Measurements from ENCODE around the gene RNF220. TPM values are rescaled to one million over a fixed set of nuclear protein-coding genes. Genes with fewer than 3 reads are reported as not detected.

Gene RNF220
- polyA plus RNA-seq, 2 donors: 32.7 to 47.8 TPM

DNA sequence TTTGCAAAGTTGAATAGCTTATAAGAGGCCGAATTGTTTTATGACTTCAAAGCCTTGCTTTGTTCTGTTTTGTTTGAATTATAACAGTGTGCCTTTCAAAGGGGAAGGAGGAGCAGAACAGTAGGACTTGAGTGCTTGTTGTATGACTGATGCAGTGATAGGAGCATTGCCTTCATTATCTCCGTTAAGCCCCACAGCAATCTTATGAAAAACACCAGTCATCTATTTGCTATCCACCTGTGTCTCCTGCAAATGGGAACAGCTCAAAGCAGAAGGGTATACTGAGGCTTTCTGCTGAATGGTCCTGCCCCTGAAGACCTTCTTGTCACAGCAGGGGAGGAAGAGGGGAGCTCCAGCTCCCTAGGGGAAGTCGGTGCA is 127.5 kb downstream of the RNF220 start:
- no peaks in the 10 kb centered on the region for H3K36me3 ChIP-seq (ENCODE audit: control insufficient read depth in 2 of 2, insufficient read depth in 2 of 2, low read length in 1 of 2)
- no peaks in the 10 kb centered on the region for H3K4me1 ChIP-seq (ENCODE audit: control insufficient read depth in 2 of 2, insufficient read depth in 2 of 2, low read length in 1 of 2)
- WGBS, 2 donors: 62% methylated on average over 3 of the region's 3 CpGs

DNA sequence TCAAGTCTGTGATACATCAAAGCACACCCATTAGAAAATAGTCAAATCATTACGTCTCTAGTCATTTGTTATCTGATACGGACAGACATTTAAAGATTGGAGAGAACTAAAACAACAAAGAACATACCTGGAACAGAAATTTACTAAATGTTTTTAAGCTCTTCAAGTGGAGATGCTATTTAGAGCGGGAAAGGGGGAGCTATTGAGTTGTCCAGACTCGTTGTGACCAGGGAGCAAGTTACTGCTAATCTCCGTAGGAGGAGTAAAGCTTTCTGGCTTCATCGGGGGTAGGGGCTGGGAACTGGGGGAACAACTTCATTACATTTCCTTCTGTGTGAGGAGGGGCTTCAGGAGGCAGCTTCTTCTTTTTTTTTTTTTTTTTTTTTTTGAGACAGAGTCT is 129.7 kb downstream of the RNF220 start:
- WGBS, 2 donors: 70 to 71% methylated on average over 6 of the region's 6 CpGs
- H3K4me1 ChIP-seq (ENCODE audit: control insufficient read depth in 2 of 2, insufficient read depth in 2 of 2, low read length in 1 of 2): no peaks in the 10 kb centered on the region
- no peaks in the 10 kb centered on the region for H3K27me3 ChIP-seq (ENCODE audit: control insufficient read depth in 1 of 2, insufficient read depth in 2 of 2, low read length in 2 of 2)
- H3K4me3 ChIP-seq (ENCODE audit: low read depth in 1 of 2, low read length in 2 of 2): no peak overlapping the region
- H3K27ac ChIP-seq (ENCODE audit: low read depth in 2 of 2, low read length in 1 of 2): no peak overlapping the region
- no peaks in the 10 kb centered on the region for H3K36me3 ChIP-seq (ENCODE audit: control insufficient read depth in 2 of 2, insufficient read depth in 2 of 2, low read length in 1 of 2)
- H3K9me3 ChIP-seq (ENCODE audit: control insufficient read depth in 2 of 2, insufficient read depth in 1 of 2, low read depth in 1 of 2, low read length in 1 of 2): no peaks in the 10 kb centered on the region

More for the DNA sequence above, 127.5 kb downstream of the RNF220 start:
- no peak overlapping the region for H3K4me3 ChIP-seq (ENCODE audit: low read depth in 1 of 2, low read length in 2 of 2)
- H3K27ac ChIP-seq (ENCODE audit: low read depth in 2 of 2, low read length in 1 of 2): no peak overlapping the region
- H3K27me3 ChIP-seq (ENCODE audit: control insufficient read depth in 1 of 2, insufficient read depth in 2 of 2, low read length in 2 of 2): no peaks in the 10 kb centered on the region
- H3K9me3 ChIP-seq (ENCODE audit: control insufficient read depth in 2 of 2, insufficient read depth in 1 of 2, low read depth in 1 of 2, low read length in 1 of 2): no peaks in the 10 kb centered on the region

DNA sequence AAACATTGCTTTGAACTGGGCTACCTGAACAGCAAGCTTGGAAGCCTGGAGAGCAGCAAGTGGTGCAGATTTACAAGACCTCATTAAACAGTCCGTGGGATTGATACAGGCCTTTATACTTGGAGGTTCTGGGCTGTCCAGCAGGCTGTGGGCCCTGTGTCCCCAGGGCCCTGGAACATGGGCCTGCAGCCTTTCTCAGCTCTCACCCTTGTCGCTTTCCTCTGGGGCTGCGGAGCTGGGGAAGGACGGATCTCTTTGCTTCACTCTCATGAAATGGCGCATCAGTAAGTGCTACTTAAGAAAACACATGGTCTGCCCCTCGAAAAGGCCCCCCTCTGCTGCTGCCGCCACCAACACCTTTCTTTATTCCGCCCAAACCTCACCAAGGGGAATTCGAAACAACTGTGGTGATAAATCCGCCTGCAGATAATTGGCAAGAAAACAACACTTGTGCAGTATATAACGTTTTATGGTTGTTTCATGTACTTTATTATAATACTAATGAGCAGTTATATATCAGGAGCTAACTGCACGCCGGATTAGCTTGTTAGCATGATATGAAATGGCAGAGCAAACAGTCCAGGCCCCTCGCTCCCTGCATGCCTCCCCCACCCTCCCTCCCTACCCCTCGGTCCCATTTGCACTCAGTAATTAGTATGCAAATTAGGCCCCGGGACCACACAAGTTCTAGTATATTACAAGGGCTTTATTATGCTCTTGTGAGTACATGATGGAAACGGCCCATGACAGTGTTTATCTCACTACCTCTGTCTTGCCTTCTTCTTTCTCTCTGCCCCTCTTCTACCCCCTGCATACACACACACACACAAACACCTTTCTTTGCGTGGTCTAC is 131.5 kb downstream of the RNF220 start:
- Histone ChIP-seq H3K27me3 (ENCODE audit: control insufficient read depth in 1 of 2, insufficient read depth in 2 of 2, low read length in 2 of 2) (no peaks in the 10 kb centered on the region), H3K36me3 (ENCODE audit: control insufficient read depth in 2 of 2, insufficient read depth in 2 of 2, low read length in 1 of 2) (no peaks in the 10 kb centered on the region), H3K4me3 (ENCODE audit: low read depth in 1 of 2, low read length in 2 of 2) (no peak overlapping the region), H3K9me3 (ENCODE audit: control insufficient read depth in 2 of 2, insufficient read depth in 1 of 2, low read depth in 1 of 2, low read length in 1 of 2) (no peaks in the 10 kb centered on the region), H3K4me1 (ENCODE audit: control insufficient read depth in 2 of 2, insufficient read depth in 2 of 2, low read length in 1 of 2) (no peaks in the 10 kb centered on the region), H3K27ac (ENCODE audit: low read depth in 2 of 2, low read length in 1 of 2) (no peak overlapping the region)
- WGBS, 2 donors: 80 to 82% methylated on average over 18 of the region's 18 CpGs

- Histone ChIP-seq H3K27ac (ENCODE audit: low read depth in 2 of 2, low read length in 1 of 2) (no peak overlapping the region), H3K4me3 (ENCODE audit: low read depth in 1 of 2, low read length in 2 of 2) (no peak overlapping the region), H3K9me3 (ENCODE audit: control insufficient read depth in 2 of 2, insufficient read depth in 1 of 2, low read depth in 1 of 2, low read length in 1 of 2) (no peaks in the 10 kb centered on the region), H3K4me1 (ENCODE audit: control insufficient read depth in 2 of 2, insufficient read depth in 2 of 2, low read length in 1 of 2) (no peaks in the 10 kb centered on the region), H3K27me3 (ENCODE audit: control insufficient read depth in 1 of 2, insufficient read depth in 2 of 2, low read length in 2 of 2) (no peaks in the 10 kb centered on the region), H3K36me3 (ENCODE audit: control insufficient read depth in 2 of 2, insufficient read depth in 2 of 2, low read length in 1 of 2) (no peaks in the 10 kb centered on the region)
- 88 to 90% methylated on average over 6 of the region's 6 CpGs for WGBS, 2 donors
Observed at GRCh38 chr1:44537538-44537937, 132.5 kb downstream of the RNF220 start.

DNA sequence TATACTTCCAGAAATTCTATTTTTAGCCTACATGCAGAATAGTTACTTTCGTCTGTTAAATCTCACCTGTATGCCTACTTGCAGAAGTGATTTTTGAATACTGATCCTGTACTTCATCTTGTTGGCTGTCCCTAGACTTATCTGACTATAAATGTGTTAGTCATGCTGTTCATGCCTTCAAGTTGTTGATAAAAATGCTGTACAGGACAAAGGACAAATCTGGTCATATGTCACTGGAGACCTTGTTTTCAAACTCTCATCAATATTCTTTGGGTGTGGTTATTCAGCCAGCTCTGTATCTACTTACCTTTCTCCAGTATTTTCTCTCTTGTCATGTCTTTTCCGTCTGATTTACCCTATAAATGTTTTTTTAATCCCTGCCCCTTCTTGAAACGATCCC is 132.9 kb downstream of the RNF220 start:
- Histone ChIP-seq H3K27ac (ENCODE audit: low read depth in 2 of 2, low read length in 1 of 2) (no peak overlapping the region), H3K9me3 (ENCODE audit: control insufficient read depth in 2 of 2, insufficient read depth in 1 of 2, low read depth in 1 of 2, low read length in 1 of 2) (no peaks in the 10 kb centered on the region), H3K4me1 (ENCODE audit: control insufficient read depth in 2 of 2, insufficient read depth in 2 of 2, low read length in 1 of 2) (no peaks in the 10 kb centered on the region), H3K27me3 (ENCODE audit: control insufficient read depth in 1 of 2, insufficient read depth in 2 of 2, low read length in 2 of 2) (no peaks in the 10 kb centered on the region), H3K36me3 (ENCODE audit: control insufficient read depth in 2 of 2, insufficient read depth in 2 of 2, low read length in 1 of 2) (no peaks in the 10 kb centered on the region), H3K4me3 (ENCODE audit: low read depth in 1 of 2, low read length in 2 of 2) (no peak overlapping the region)
- WGBS, 2 donors: 59 to 62% methylated on average over 3 of the region's 3 CpGs

DNA sequence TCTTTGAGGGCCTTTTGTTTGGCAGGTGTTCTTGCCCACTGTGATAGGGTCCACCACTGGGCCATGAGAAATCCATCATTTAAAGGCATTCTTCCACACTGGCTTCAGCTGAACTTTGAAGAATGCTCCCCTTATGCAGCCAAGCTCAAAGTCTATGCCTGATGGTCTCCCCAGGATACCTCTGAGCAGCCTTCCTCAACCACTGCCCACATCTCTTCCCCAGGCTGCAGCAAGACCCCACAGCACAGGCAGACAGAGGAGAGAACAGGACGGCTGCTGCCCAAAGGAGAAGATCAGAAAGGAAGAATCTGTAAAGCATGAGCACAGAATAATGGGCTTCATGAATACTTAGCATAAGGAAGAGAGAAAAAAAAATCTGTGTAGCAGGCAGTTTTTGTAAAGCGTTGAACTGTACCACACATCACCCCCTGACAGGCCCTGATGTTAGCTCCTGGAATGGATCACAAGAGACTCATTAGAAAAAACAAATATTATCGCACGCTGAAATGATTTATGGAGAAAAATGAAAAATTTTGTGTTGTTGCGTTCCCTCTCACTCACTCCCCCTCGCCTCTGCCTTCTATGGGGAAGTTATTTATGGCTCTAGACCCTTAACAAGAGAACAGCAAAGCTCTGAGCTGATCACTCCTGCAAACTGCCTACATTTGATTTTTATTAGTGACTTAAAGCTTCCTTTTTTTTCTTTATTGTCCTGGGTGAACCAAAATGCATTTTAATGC is 135.1 kb downstream of the RNF220 start:
- no peak overlapping the region for H3K4me3 ChIP-seq (ENCODE audit: low read depth in 1 of 2, low read length in 2 of 2)
- H3K27ac ChIP-seq (ENCODE audit: low read depth in 2 of 2, low read length in 1 of 2): no peak overlapping the region
- no peaks in the 10 kb centered on the region for H3K4me1 ChIP-seq (ENCODE audit: control insufficient read depth in 2 of 2, insufficient read depth in 2 of 2, low read length in 1 of 2)
- H3K36me3 ChIP-seq (ENCODE audit: control insufficient read depth in 2 of 2, insufficient read depth in 2 of 2, low read length in 1 of 2): no peaks in the 10 kb centered on the region
- WGBS, 2 donors: 76 to 80% methylated on average over 6 of the region's 6 CpGs
- no peaks in the 10 kb centered on the region for H3K9me3 ChIP-seq (ENCODE audit: control insufficient read depth in 2 of 2, insufficient read depth in 1 of 2, low read depth in 1 of 2, low read length in 1 of 2)
- H3K27me3 ChIP-seq (ENCODE audit: control insufficient read depth in 1 of 2, insufficient read depth in 2 of 2, low read length in 2 of 2): no peaks in the 10 kb centered on the region

- Histone ChIP-seq H3K4me3 (ENCODE audit: low read depth in 1 of 2, low read length in 2 of 2) (no peak overlapping the region), H3K4me1 (ENCODE audit: control insufficient read depth in 2 of 2, insufficient read depth in 2 of 2, low read length in 1 of 2) (no peaks in the 10 kb centered on the region), H3K27ac (ENCODE audit: low read depth in 2 of 2, low read length in 1 of 2) (no peak overlapping the region), H3K9me3 (ENCODE audit: control insufficient read depth in 2 of 2, insufficient read depth in 1 of 2, low read depth in 1 of 2, low read length in 1 of 2) (no peaks in the 10 kb centered on the region), H3K36me3 (ENCODE audit: control insufficient read depth in 2 of 2, insufficient read depth in 2 of 2, low read length in 1 of 2) (no peaks in the 10 kb centered on the region), H3K27me3 (ENCODE audit: control insufficient read depth in 1 of 2, insufficient read depth in 2 of 2, low read length in 2 of 2) (no peaks in the 10 kb centered on the region)
- WGBS, 2 donors: 60% methylated on average over 13 to 14 of the region's 14 CpGs
Observed at GRCh38 chr1:44542420-44543063, 137.5 kb downstream of the RNF220 start.

- WGBS, 2 donors: 41 to 45% methylated on average over 15 of the region's 15 CpGs
- H3K27me3 ChIP-seq (ENCODE audit: control insufficient read depth in 1 of 2, insufficient read depth in 2 of 2, low read length in 2 of 2): no peaks in the 10 kb centered on the region
Observed at GRCh38 chr1:44543064-44543744, 138.1 kb downstream of the RNF220 start.

GRCh38 chr1:44543786-44544185 is 138.7 kb downstream of the RNF220 start:
- H3K4me3 ChIP-seq (ENCODE audit: low read depth in 1 of 2, low read length in 2 of 2): no peak overlapping the region
- H3K27me3 ChIP-seq (ENCODE audit: control insufficient read depth in 1 of 2, insufficient read depth in 2 of 2, low read length in 2 of 2): no peaks in the 10 kb centered on the region
- H3K36me3 ChIP-seq (ENCODE audit: control insufficient read depth in 2 of 2, insufficient read depth in 2 of 2, low read length in 1 of 2): no peaks in the 10 kb centered on the region
- 76 to 86% methylated on average over 7 of the region's 7 CpGs for WGBS, 2 donors
- H3K27ac ChIP-seq (ENCODE audit: low read depth in 2 of 2, low read length in 1 of 2): no peak overlapping the region
- H3K9me3 ChIP-seq (ENCODE audit: control insufficient read depth in 2 of 2, insufficient read depth in 1 of 2, low read depth in 1 of 2, low read length in 1 of 2): no peaks in the 10 kb centered on the region
- H3K4me1 ChIP-seq (ENCODE audit: control insufficient read depth in 2 of 2, insufficient read depth in 2 of 2, low read length in 1 of 2): no peaks in the 10 kb centered on the region

More at GRCh38 chr1:44543064-44543744, 138.1 kb downstream of the RNF220 start:
- Histone ChIP-seq H3K36me3 (ENCODE audit: control insufficient read depth in 2 of 2, insufficient read depth in 2 of 2, low read length in 1 of 2) (no peaks in the 10 kb centered on the region), H3K4me1 (ENCODE audit: control insufficient read depth in 2 of 2, insufficient read depth in 2 of 2, low read length in 1 of 2) (no peaks in the 10 kb centered on the region), H3K4me3 (ENCODE audit: low read depth in 1 of 2, low read length in 2 of 2) (no peak overlapping the region), H3K9me3 (ENCODE audit: control insufficient read depth in 2 of 2, insufficient read depth in 1 of 2, low read depth in 1 of 2, low read length in 1 of 2) (no peaks in the 10 kb centered on the region), H3K27ac (ENCODE audit: low read depth in 2 of 2, low read length in 1 of 2) (no peak overlapping the region)

Measured in esophagus (tissue), 2 donors.